Measurements from ENCODE around the gene ROR2. TPM values are rescaled to one million over a fixed set of nuclear protein-coding genes. Genes with fewer than 3 reads are reported as not detected.
"Not testable (repeated sequence)": the region's sequence is repeated elsewhere in the genome, so short reads cannot be mapped to it uniquely, and the experiment has no call there.

ROR2 gene
- total and polyA plus RNA-seq, 9 donors = 2.1 to 9.4 (median 4.6) TPM

GRCh38 chr9:91623004-91623403, 327.0 kb downstream of the ROR2 start:
- Histone ChIP-seq H3K9me3 (replicated peaks; ENCODE audit: control insufficient read depth, low read depth, low read length) (no peaks in the 10 kb centered on the region), H3K4me1 (ENCODE audit: control insufficient read depth, insufficient read depth, low read length) (no peaks in the 10 kb centered on the region), H3K36me3 (ENCODE audit: control insufficient read depth, insufficient read depth, low read length) (no peaks in the 10 kb centered on the region), H3K27me3 (ENCODE audit: control insufficient read depth, insufficient read depth, low read length) (no peaks in the 10 kb centered on the region), H3K4me3 (ENCODE audit: low read length) (no peak overlapping the region), H3K27ac (ENCODE audit: low read length) (no peak overlapping the region)
- no peak for DNase-seq

- 86% methylated on average over 1 of the region's 3 CpGs for WGBS (ENCODE audit: insufficient coverage)
- not testable (repeated sequence) for H3K4me3 ChIP-seq (ENCODE audit: low read length); DNase-seq; H3K36me3 ChIP-seq (ENCODE audit: control insufficient read depth, insufficient read depth, low read length); H3K27ac ChIP-seq (ENCODE audit: low read length); H3K9me3 ChIP-seq (replicated peaks; ENCODE audit: control insufficient read depth, low read depth, low read length); H3K4me1 ChIP-seq (ENCODE audit: control insufficient read depth, insufficient read depth, low read length); H3K27me3 ChIP-seq (ENCODE audit: control insufficient read depth, insufficient read depth, low read length)
These were observed 327.9 kb downstream of the ROR2 start for GRCh38 chr9:91622121-91622520.

- no CpG with 5 or more reads among the region's 2 CpGs for WGBS (ENCODE audit: insufficient coverage)
- H3K36me3 ChIP-seq (ENCODE audit: control insufficient read depth, insufficient read depth, low read length); H3K9me3 ChIP-seq (replicated peaks; ENCODE audit: control insufficient read depth, low read depth, low read length); H3K4me3 ChIP-seq (ENCODE audit: low read length); DNase-seq; H3K27ac ChIP-seq (ENCODE audit: low read length); H3K4me1 ChIP-seq (ENCODE audit: control insufficient read depth, insufficient read depth, low read length); H3K27me3 ChIP-seq (ENCODE audit: control insufficient read depth, insufficient read depth, low read length): not testable (repeated sequence)
These were observed 336.0 kb downstream of the ROR2 start for GRCh38 chr9:91614044-91614443.

GRCh38 chr9:91611582-91611981, 338.4 kb downstream of the ROR2 start:
- WGBS (ENCODE audit: insufficient coverage) = 66% methylated on average over 5 of the region's 5 CpGs
- no peaks in the 10 kb centered on the region for H3K36me3 ChIP-seq (ENCODE audit: control insufficient read depth, insufficient read depth, low read length)
- H3K9me3 ChIP-seq (replicated peaks; ENCODE audit: control insufficient read depth, low read depth, low read length) = no peaks in the 10 kb centered on the region
- no peak overlapping the region for H3K4me3 ChIP-seq (ENCODE audit: low read length)
- no peaks in the 10 kb centered on the region for H3K4me1 ChIP-seq (ENCODE audit: control insufficient read depth, insufficient read depth, low read length)
- H3K27ac ChIP-seq (ENCODE audit: low read length) = no peak overlapping the region
- DNase-seq = no peak
- no peaks in the 10 kb centered on the region for H3K27me3 ChIP-seq (ENCODE audit: control insufficient read depth, insufficient read depth, low read length)

- no peak for DNase-seq
- 79% methylated on average over 2 of the region's 2 CpGs for WGBS (ENCODE audit: insufficient coverage)
- Histone ChIP-seq H3K9me3 (replicated peaks; ENCODE audit: control insufficient read depth, low read depth, low read length) (no peaks in the 10 kb centered on the region), H3K36me3 (ENCODE audit: control insufficient read depth, insufficient read depth, low read length) (no peaks in the 10 kb centered on the region), H3K4me1 (ENCODE audit: control insufficient read depth, insufficient read depth, low read length) (no peaks in the 10 kb centered on the region), H3K27me3 (ENCODE audit: control insufficient read depth, insufficient read depth, low read length) (no peaks in the 10 kb centered on the region), H3K4me3 (ENCODE audit: low read length) (no peak overlapping the region), H3K27ac (ENCODE audit: low read length) (no peak overlapping the region)
These were observed 343.6 kb downstream of the ROR2 start for GRCh38 chr9:91606255-91606995.

GRCh38 chr9:91604451-91605179, 345.4 kb downstream of the ROR2 start:
- H3K4me3 ChIP-seq (ENCODE audit: low read length) = no peak overlapping the region
- no peak overlapping the region for H3K27ac ChIP-seq (ENCODE audit: low read length)
- no peaks in the 10 kb centered on the region for H3K36me3 ChIP-seq (ENCODE audit: control insufficient read depth, insufficient read depth, low read length)
- no peaks in the 10 kb centered on the region for H3K4me1 ChIP-seq (ENCODE audit: control insufficient read depth, insufficient read depth, low read length)
- peak; percentile 19 for DNase-seq
- no peaks in the 10 kb centered on the region for H3K9me3 ChIP-seq (replicated peaks; ENCODE audit: control insufficient read depth, low read depth, low read length)
- no peaks in the 10 kb centered on the region for H3K27me3 ChIP-seq (ENCODE audit: control insufficient read depth, insufficient read depth, low read length)
- no CpG with 5 or more reads among the region's 3 CpGs for WGBS (ENCODE audit: insufficient coverage)

- Histone ChIP-seq H3K27me3 (ENCODE audit: control insufficient read depth, insufficient read depth, low read length) (no peaks in the 10 kb centered on the region), H3K27ac (ENCODE audit: low read length) (no peak overlapping the region), H3K4me1 (ENCODE audit: control insufficient read depth, insufficient read depth, low read length) (no peaks in the 10 kb centered on the region), H3K4me3 (ENCODE audit: low read length) (no peak overlapping the region), H3K36me3 (ENCODE audit: control insufficient read depth, insufficient read depth, low read length) (no peaks in the 10 kb centered on the region), H3K9me3 (replicated peaks; ENCODE audit: control insufficient read depth, low read depth, low read length) (no peaks in the 10 kb centered on the region)
- 60% methylated on average over 1 of the region's 3 CpGs for WGBS (ENCODE audit: insufficient coverage)
- no peak for DNase-seq
These were observed 346.1 kb downstream of the ROR2 start for GRCh38 chr9:91603932-91604331.

GRCh38 chr9:91599564-91599963, 350.5 kb downstream of the ROR2 start:
- Histone ChIP-seq H3K27ac (ENCODE audit: low read length) (no peak overlapping the region), H3K9me3 (replicated peaks; ENCODE audit: control insufficient read depth, low read depth, low read length) (no peaks in the 10 kb centered on the region), H3K36me3 (ENCODE audit: control insufficient read depth, insufficient read depth, low read length) (no peaks in the 10 kb centered on the region), H3K4me1 (ENCODE audit: control insufficient read depth, insufficient read depth, low read length) (no peaks in the 10 kb centered on the region), H3K27me3 (ENCODE audit: control insufficient read depth, insufficient read depth, low read length) (peaks cover 2% of the 10 kb centered on the region), H3K4me3 (ENCODE audit: low read length) (no peak overlapping the region)
- no peak for DNase-seq
- WGBS (ENCODE audit: insufficient coverage) = no CpG with 5 or more reads among the region's 3 CpGs

- no peak overlapping the region for H3K27ac ChIP-seq (ENCODE audit: low read length)
- no peaks in the 10 kb centered on the region for H3K9me3 ChIP-seq (replicated peaks; ENCODE audit: control insufficient read depth, low read depth, low read length)
- no peaks in the 10 kb centered on the region for H3K4me1 ChIP-seq (ENCODE audit: control insufficient read depth, insufficient read depth, low read length)
- DNase-seq = peak; percentile 26
- H3K36me3 ChIP-seq (ENCODE audit: control insufficient read depth, insufficient read depth, low read length) = no peaks in the 10 kb centered on the region
- no peak overlapping the region for H3K4me3 ChIP-seq (ENCODE audit: low read length)
- H3K27me3 ChIP-seq (ENCODE audit: control insufficient read depth, insufficient read depth, low read length) = peaks cover 2% of the 10 kb centered on the region
- WGBS (ENCODE audit: insufficient coverage) = 25% methylated on average over 3 of the region's 3 CpGs
These were observed 358.4 kb downstream of the ROR2 start for GRCh38 chr9:91591627-91592026.

GRCh38 chr9:91589101-91589553, 360.9 kb downstream of the ROR2 start:
- peak; percentile 79 for DNase-seq
- 69% methylated on average over 3 of the region's 7 CpGs for WGBS (ENCODE audit: insufficient coverage)
- Histone ChIP-seq H3K9me3 (replicated peaks; ENCODE audit: control insufficient read depth, low read depth, low read length) (no peaks in the 10 kb centered on the region), H3K36me3 (ENCODE audit: control insufficient read depth, insufficient read depth, low read length) (no peaks in the 10 kb centered on the region), H3K4me1 (ENCODE audit: control insufficient read depth, insufficient read depth, low read length) (no peaks in the 10 kb centered on the region), H3K27ac (ENCODE audit: low read length) (no peak overlapping the region), H3K27me3 (ENCODE audit: control insufficient read depth, insufficient read depth, low read length) (peaks cover 2% of the 10 kb centered on the region), H3K4me3 (ENCODE audit: low read length) (no peak overlapping the region)

Data from muscle of leg (tissue), 11 donors.